ENCODE measurements around the gene WDFY2.

Gene WDFY2

GRCh38 chr13:51814825-51815650, 230.8 kb downstream of the WDFY2 start:
- Histone ChIP-seq H3K79me2 (ENCODE audit: insufficient read depth, low read length) (no peaks in the 10 kb centered on the region), H2AFZ (ENCODE audit: low read depth, low read length) (peak overlapping the region; percentile 71), H3K36me3 (ENCODE audit: insufficient read depth, low read length) (no peaks in the 10 kb centered on the region), H3K4me1 (ENCODE audit: insufficient read depth, low read length) (peaks cover 9% of the 10 kb centered on the region), H3K9me3 (ENCODE audit: insufficient read depth, low read length, severe bottlenecking) (no peaks in the 10 kb centered on the region), H3K27me3 (ENCODE audit: insufficient read depth, low read length, poor library complexity) (peaks cover 6% of the 10 kb centered on the region), H3K27ac (ENCODE audit: low read length) (peak overlapping the region; percentile 32; the same call in 1 of the 2 replicates), H3K4me2 (ENCODE audit: insufficient read depth, low read length) (peak overlapping the region; percentile 66), H3K4me3 (ENCODE audit: low read depth in 1 of 2, low read length in 2 of 2) (peak overlapping the region in 1 of 2 experiments; percentile 40; a peak in 2 of 4 replicates), H3K9ac (ENCODE audit: low read depth, low read length) (peak overlapping the region; percentile 19; the same call in 1 of the 2 replicates), H4K20me1 (ENCODE audit: insufficient read depth, low read length) (no peaks in the 10 kb centered on the region)
- TF ChIP-seq EZH2 (IDR thresholded peaks at IDR 0.05; ENCODE audit: borderline replicate concordance, low read depth, low read length, severe bottlenecking) (no peak), CTCF (IDR thresholded peaks at IDR 0.05; ENCODE audit: borderline replicate concordance, extremely low read depth, low read length, poor library complexity, severe bottlenecking) (peak; percentile 97)
- ATAC-seq (ENCODE audit: insufficient read depth, low read depth): peak; percentile 93
- DNase-seq: peak; percentile 72

- H3K4me1 ChIP-seq (ENCODE audit: insufficient read depth, low read length): peaks cover 9% of the 10 kb centered on the region
Measured at GRCh38 chr13:51815848-51816247, 231.6 kb downstream of the WDFY2 start.

GRCh38 chr13:51816604-51817249, 232.5 kb downstream of the WDFY2 start:
- H3K4me2 ChIP-seq (ENCODE audit: insufficient read depth, low read length): no peak overlapping the region
- H3K27me3 ChIP-seq (ENCODE audit: insufficient read depth, low read length, poor library complexity): peaks cover 16% of the 10 kb centered on the region
- no peaks in the 10 kb centered on the region for H4K20me1 ChIP-seq (ENCODE audit: insufficient read depth, low read length)
- no peak for TF ChIP-seq EZH2 (IDR thresholded peaks at IDR 0.05; ENCODE audit: borderline replicate concordance, low read depth, low read length, severe bottlenecking)
- no peak for TF ChIP-seq CTCF (IDR thresholded peaks at IDR 0.05; ENCODE audit: borderline replicate concordance, extremely low read depth, low read length, poor library complexity, severe bottlenecking)
- H3K9ac ChIP-seq (ENCODE audit: low read depth, low read length): no peak overlapping the region
- DNase-seq (no peak), ATAC-seq (ENCODE audit: insufficient read depth, low read depth) (no peak)
- H3K4me3 ChIP-seq (ENCODE audit: low read depth in 1 of 2, low read length in 2 of 2): no peak overlapping the region
- no peak overlapping the region for H3K27ac ChIP-seq (ENCODE audit: low read length)
- no peaks in the 10 kb centered on the region for H3K9me3 ChIP-seq (ENCODE audit: insufficient read depth, low read length, severe bottlenecking)
- no peak overlapping the region for H2AFZ ChIP-seq (ENCODE audit: low read depth, low read length)
- no peaks in the 10 kb centered on the region for H3K79me2 ChIP-seq (ENCODE audit: insufficient read depth, low read length)
- H3K36me3 ChIP-seq (ENCODE audit: insufficient read depth, low read length): no peaks in the 10 kb centered on the region
- H3K4me1 ChIP-seq (ENCODE audit: insufficient read depth, low read length): peaks cover 9% of the 10 kb centered on the region

More at GRCh38 chr13:51815848-51816247, 231.6 kb downstream of the WDFY2 start:
- Histone ChIP-seq H3K36me3 (ENCODE audit: insufficient read depth, low read length) (no peaks in the 10 kb centered on the region), H4K20me1 (ENCODE audit: insufficient read depth, low read length) (no peaks in the 10 kb centered on the region), H3K9me3 (ENCODE audit: insufficient read depth, low read length, severe bottlenecking) (no peaks in the 10 kb centered on the region), H3K9ac (ENCODE audit: low read depth, low read length) (no peak overlapping the region), H3K79me2 (ENCODE audit: insufficient read depth, low read length) (no peaks in the 10 kb centered on the region), H3K27me3 (ENCODE audit: insufficient read depth, low read length, poor library complexity) (peaks cover 13% of the 10 kb centered on the region), H3K27ac (ENCODE audit: low read length) (no peak overlapping the region), H3K4me2 (ENCODE audit: insufficient read depth, low read length) (no peak overlapping the region), H2AFZ (ENCODE audit: low read depth, low read length) (no peak overlapping the region), H3K4me3 (ENCODE audit: low read depth in 1 of 2, low read length in 2 of 2) (no peak overlapping the region)
- no peak for TF ChIP-seq CTCF (IDR thresholded peaks at IDR 0.05; ENCODE audit: borderline replicate concordance, extremely low read depth, low read length, poor library complexity, severe bottlenecking)
- TF ChIP-seq EZH2 (IDR thresholded peaks at IDR 0.05; ENCODE audit: borderline replicate concordance, low read depth, low read length, severe bottlenecking): no peak
- DNase-seq (no peak), ATAC-seq (ENCODE audit: insufficient read depth, low read depth) (no peak)
